ENCODE data around the gene KIF18B.

GRCh38 chr17:44972953-44973352 is 25.4 kb upstream of the KIF18B start:
- TF ChIP-seq CTCF (IDR thresholded peaks at IDR 0.05; ENCODE audit: insufficient read depth, low read length), result no peak
- TF ChIP-seq POLR2AphosphoS5 (IDR thresholded peaks at IDR 0.05; ENCODE audit: low read depth), result no peak
- no peak for TF ChIP-seq GABPA (IDR thresholded peaks at IDR 0.05; ENCODE audit: low read depth)
- TF ChIP-seq REST (IDR thresholded peaks at IDR 0.05; ENCODE audit: insufficient replicate concordance, low read depth), result no peak

All from HL-60 (cell line).